Neural cell (in vitro differentiated cells): ENCODE results near the gene TNS3. TPM values are rescaled to one million over a fixed set of nuclear protein-coding genes. Genes with fewer than 3 reads are reported as not detected.

Experiments
- H2AFZ ChIP-seq: fragments of 200-600, 300-800 bp; sonication (generic), shearing (Covaris generic); 2 replicates; pipeline ENCODE4 v1.6.0; 2014; ENCODE audit warnings: low read depth, mild to moderate bottlenecking, antibody characterized with exemption, low read length, moderate library complexity
- H3F3A ChIP-seq: fragments of 200-600 bp; shearing (Covaris generic); 2 replicates; pipeline ENCODE4 v1.6.1; 2016; ENCODE audit warnings: mild to moderate bottlenecking, moderate library complexity, mixed read lengths, antibody characterized with exemption, low read length; ENCODE audit not compliant: insufficient read depth, poor library complexity, severe bottlenecking
- H3K27ac ChIP-seq: fragments of 200-600, 300-800 bp; sonication (generic), shearing (Covaris generic); 2 replicates; pipeline ENCODE4 v1.5.1; 2014; ENCODE audit warnings: mild to moderate bottlenecking, low read length, moderate library complexity
- H3K27me3 ChIP-seq: fragments of 300-800, 200-600 bp; sonication (generic), shearing (Covaris generic); 2 replicates; pipeline ENCODE4 v1.6.0; 2014; ENCODE audit warnings: mild to moderate bottlenecking, low read depth, low read length, moderate library complexity; ENCODE audit not compliant: insufficient read depth
- H3K36me3 ChIP-seq: fragments of 300-800, 200-600 bp; sonication (generic), shearing (Covaris generic); 2 replicates; pipeline ENCODE4 v1.5.1; 2014; ENCODE audit warnings: mild to moderate bottlenecking, antibody characterized with exemption, low read length, moderate library complexity; ENCODE audit not compliant: insufficient read depth
- H3K4me2 ChIP-seq: fragments of 300-800, 200-600 bp; sonication (generic), shearing (Covaris generic); 2 replicates; pipeline ENCODE4 v1.6.0; 2014; ENCODE audit warnings: mild to moderate bottlenecking, low read length
- H3K4me3 ChIP-seq: fragments of 300-800, 200-600 bp; sonication (generic), shearing (Covaris generic); 2 replicates; pipeline ENCODE4 v1.5.1; 2014; ENCODE audit warnings: mild to moderate bottlenecking, low read length, moderate library complexity
- H3K79me2 ChIP-seq: fragments of 200-600 bp; shearing (Covaris generic); replicated peaks from 2 replicates; pipeline ENCODE4 v1.6.0; 2014; ENCODE audit warnings: mild to moderate bottlenecking, low read length, moderate library complexity; ENCODE audit not compliant: insufficient read depth
- H3K9ac ChIP-seq: fragments of 300-800, 200-600 bp; sonication (generic), shearing (Covaris generic); 2 replicates; pipeline ENCODE4 v1.6.1; 2016; ENCODE audit warnings: mild to moderate bottlenecking, low read length, mixed read lengths
- H3K9me2 ChIP-seq: fragments of 200-600 bp; shearing (Covaris generic); 2 replicates; pipeline ENCODE4 v1.6.1; 2016; ENCODE audit warnings: mild to moderate bottlenecking, low read length, mixed read lengths; ENCODE audit not compliant: insufficient read depth
- H3K9me3 ChIP-seq: fragments of 200-600, 300-800 bp; sonication (generic), shearing (Covaris generic); 2 replicates; pipeline ENCODE4 v1.6.1; 2016; ENCODE audit warnings: mild to moderate bottlenecking, mixed run types, low read length, moderate library complexity, mixed read lengths
- H4K20me1 ChIP-seq: fragments of 200-600 bp; shearing (Covaris generic); 2 replicates; pipeline ENCODE4 v1.6.1; 2016; ENCODE audit warnings: mild to moderate bottlenecking, mixed run types; ENCODE audit not compliant: insufficient read depth
- EP300 ChIP-seq: fragments of 450-650 bp; conservative IDR thresholded peaks from 2 replicates; pipeline ENCODE4 v1.6.1; 2014; ENCODE audit warnings: antibody characterized with exemption, mild to moderate bottlenecking, moderate library complexity; ENCODE audit not compliant: poor library complexity, severe bottlenecking
- EZH2 ChIP-seq: fragments of 200-600, 300-800 bp; shearing (Covaris generic), sonication (generic); IDR thresholded peaks from 2 replicates; pipeline ENCODE4 v1.6.1; 2014; ENCODE audit warnings: antibody characterized with exemption, low read length, borderline replicate concordance, mild to moderate bottlenecking; ENCODE audit not compliant: insufficient read depth, poor library complexity, severe bottlenecking
- MXI1 ChIP-seq: fragments of 450-650 bp; conservative IDR thresholded peaks from 2 replicates; pipeline ENCODE4 v1.6.1; 2014; ENCODE audit warnings: antibody characterized with exemption, mild to moderate bottlenecking; ENCODE audit not compliant: poor library complexity, severe bottlenecking
- POLR2AphosphoS5 ChIP-seq: IDR thresholded peaks from 2 replicates; pipeline ENCODE4 v1.6.1; 2012
- RAD21 ChIP-seq: fragments of 450-650 bp; conservative IDR thresholded peaks from 2 replicates; pipeline ENCODE4 v1.6.1; 2014; ENCODE audit warnings: antibody characterized with exemption, mild to moderate bottlenecking, moderate library complexity
- SMC3 ChIP-seq: fragments of 450-650 bp; conservative IDR thresholded peaks from 2 replicates; pipeline ENCODE4 v1.6.1; 2014; ENCODE audit warnings: antibody characterized with exemption, mild to moderate bottlenecking, moderate library complexity; ENCODE audit not compliant: poor library complexity
- TAF1 ChIP-seq: IDR thresholded peaks from 2 replicates; pipeline ENCODE4 v1.6.1; 2012; ENCODE audit warnings: low read depth
- polyA plus RNA-seq: library from polyadenylated mRNA; depleted of rRNA; stranded (reverse); fragments of >200 nt; gene quantifications from 2 replicates; pipeline ENCODE4 v1.2.3, GENCODE V29; 2014
- TF ChIP-seq, protein P1 (sequence below): IDR thresholded peaks from 2 replicates; pipeline ENCODE4 v1.6.1; 2012; ENCODE audit warnings: borderline replicate concordance
- TF ChIP-seq, protein P2 (sequence below): fragments of 450-650 bp; IDR thresholded peaks from 2 replicates; pipeline ENCODE4 v1.5.1; 2014; ENCODE audit warnings: antibody characterized with exemption, mild to moderate bottlenecking, moderate library complexity; ENCODE audit not compliant: poor library complexity, severe bottlenecking

TNS3 gene
- polyA plus RNA-seq, 1 donor from 2014 or later, result 0.58 TPM

- H3K27me3 ChIP-seq, result no peaks in the 10 kb centered on the region
- no peak overlapping the region for H3K9ac ChIP-seq
- no peak overlapping the region for H2AFZ ChIP-seq
- H3K4me3 ChIP-seq, result no peak overlapping the region
- TF ChIP-seq TAF1, result no peak
- no peaks in the 10 kb centered on the region for H3K9me2 ChIP-seq
- H4K20me1 ChIP-seq, result no peaks in the 10 kb centered on the region
- no peaks in the 10 kb centered on the region for H3K36me3 ChIP-seq
- no peak overlapping the region for H3K27ac ChIP-seq
- no peak overlapping the region for H3K4me2 ChIP-seq
- no peaks in the 10 kb centered on the region for H3K9me3 ChIP-seq
- no peaks in the 10 kb centered on the region for H3K79me2 ChIP-seq
- H3F3A ChIP-seq, result no peaks in the 10 kb centered on the region
These were observed 266.9 kb downstream of the TNS3 start for GRCh38 chr7:47314728-47315607.

GRCh38 chr7:47314248-47314647 lies 267.7 kb downstream of the TNS3 start:
- Histone ChIP-seq H3K27ac (no peak overlapping the region), H3K4me2 (no peak overlapping the region), H3K9ac (no peak overlapping the region), H3K9me2 (no peaks in the 10 kb centered on the region), H3K9me3 (no peaks in the 10 kb centered on the region), H3K36me3 (no peaks in the 10 kb centered on the region), H3K27me3 (no peaks in the 10 kb centered on the region), H3F3A (no peaks in the 10 kb centered on the region), H3K4me3 (no peak overlapping the region), H4K20me1 (no peaks in the 10 kb centered on the region), H2AFZ (no peak overlapping the region), H3K79me2 (no peaks in the 10 kb centered on the region)
- no peak for TF ChIP-seq MXI1
- TF ChIP-seq, protein P1, sequence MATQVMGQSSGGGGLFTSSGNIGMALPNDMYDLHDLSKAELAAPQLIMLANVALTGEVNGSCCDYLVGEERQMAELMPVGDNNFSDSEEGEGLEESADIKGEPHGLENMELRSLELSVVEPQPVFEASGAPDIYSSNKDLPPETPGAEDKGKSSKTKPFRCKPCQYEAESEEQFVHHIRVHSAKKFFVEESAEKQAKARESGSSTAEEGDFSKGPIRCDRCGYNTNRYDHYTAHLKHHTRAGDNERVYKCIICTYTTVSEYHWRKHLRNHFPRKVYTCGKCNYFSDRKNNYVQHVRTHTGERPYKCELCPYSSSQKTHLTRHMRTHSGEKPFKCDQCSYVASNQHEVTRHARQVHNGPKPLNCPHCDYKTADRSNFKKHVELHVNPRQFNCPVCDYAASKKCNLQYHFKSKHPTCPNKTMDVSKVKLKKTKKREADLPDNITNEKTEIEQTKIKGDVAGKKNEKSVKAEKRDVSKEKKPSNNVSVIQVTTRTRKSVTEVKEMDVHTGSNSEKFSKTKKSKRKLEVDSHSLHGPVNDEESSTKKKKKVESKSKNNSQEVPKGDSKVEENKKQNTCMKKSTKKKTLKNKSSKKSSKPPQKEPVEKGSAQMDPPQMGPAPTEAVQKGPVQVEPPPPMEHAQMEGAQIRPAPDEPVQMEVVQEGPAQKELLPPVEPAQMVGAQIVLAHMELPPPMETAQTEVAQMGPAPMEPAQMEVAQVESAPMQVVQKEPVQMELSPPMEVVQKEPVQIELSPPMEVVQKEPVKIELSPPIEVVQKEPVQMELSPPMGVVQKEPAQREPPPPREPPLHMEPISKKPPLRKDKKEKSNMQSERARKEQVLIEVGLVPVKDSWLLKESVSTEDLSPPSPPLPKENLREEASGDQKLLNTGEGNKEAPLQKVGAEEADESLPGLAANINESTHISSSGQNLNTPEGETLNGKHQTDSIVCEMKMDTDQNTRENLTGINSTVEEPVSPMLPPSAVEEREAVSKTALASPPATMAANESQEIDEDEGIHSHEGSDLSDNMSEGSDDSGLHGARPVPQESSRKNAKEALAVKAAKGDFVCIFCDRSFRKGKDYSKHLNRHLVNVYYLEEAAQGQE, result no peak
- TF ChIP-seq TAF1, result no peak
- TF ChIP-seq, protein P2, sequence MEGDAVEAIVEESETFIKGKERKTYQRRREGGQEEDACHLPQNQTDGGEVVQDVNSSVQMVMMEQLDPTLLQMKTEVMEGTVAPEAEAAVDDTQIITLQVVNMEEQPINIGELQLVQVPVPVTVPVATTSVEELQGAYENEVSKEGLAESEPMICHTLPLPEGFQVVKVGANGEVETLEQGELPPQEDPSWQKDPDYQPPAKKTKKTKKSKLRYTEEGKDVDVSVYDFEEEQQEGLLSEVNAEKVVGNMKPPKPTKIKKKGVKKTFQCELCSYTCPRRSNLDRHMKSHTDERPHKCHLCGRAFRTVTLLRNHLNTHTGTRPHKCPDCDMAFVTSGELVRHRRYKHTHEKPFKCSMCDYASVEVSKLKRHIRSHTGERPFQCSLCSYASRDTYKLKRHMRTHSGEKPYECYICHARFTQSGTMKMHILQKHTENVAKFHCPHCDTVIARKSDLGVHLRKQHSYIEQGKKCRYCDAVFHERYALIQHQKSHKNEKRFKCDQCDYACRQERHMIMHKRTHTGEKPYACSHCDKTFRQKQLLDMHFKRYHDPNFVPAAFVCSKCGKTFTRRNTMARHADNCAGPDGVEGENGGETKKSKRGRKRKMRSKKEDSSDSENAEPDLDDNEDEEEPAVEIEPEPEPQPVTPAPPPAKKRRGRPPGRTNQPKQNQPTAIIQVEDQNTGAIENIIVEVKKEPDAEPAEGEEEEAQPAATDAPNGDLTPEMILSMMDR, result no peak
- no peak for TF ChIP-seq EZH2
- TF ChIP-seq RAD21, result no peak

DNA sequence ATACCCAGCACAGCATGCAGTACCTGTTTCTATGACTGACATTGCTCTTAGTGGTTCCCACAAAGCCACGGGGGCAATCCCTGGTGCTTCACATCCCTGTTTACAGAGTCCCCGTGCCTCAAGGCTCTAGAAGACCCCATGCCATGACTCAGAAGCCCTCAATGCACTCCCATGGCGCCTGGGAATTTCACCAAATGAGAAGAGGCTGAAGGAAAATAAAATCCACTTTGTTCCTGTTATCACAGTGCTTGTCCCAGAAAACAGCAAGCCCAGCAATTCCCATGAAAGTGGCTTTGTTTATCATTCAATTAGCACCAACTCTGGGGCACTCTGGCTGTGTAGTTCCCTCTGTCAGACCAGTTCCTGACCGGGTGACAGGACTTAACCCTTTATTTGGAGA lies 268.3 kb downstream of the TNS3 start:
- H3K9ac ChIP-seq, result no peak overlapping the region
- no peak overlapping the region for H3K4me3 ChIP-seq
- no peaks in the 10 kb centered on the region for H3F3A ChIP-seq
- H2AFZ ChIP-seq, result no peak overlapping the region
- no peak overlapping the region for H3K27ac ChIP-seq
- no peaks in the 10 kb centered on the region for H3K36me3 ChIP-seq
- no peaks in the 10 kb centered on the region for H4K20me1 ChIP-seq
- no peaks in the 10 kb centered on the region for H3K9me3 ChIP-seq
- H3K4me2 ChIP-seq, result no peak overlapping the region
- no peaks in the 10 kb centered on the region for H3K79me2 ChIP-seq
- H3K27me3 ChIP-seq, result no peaks in the 10 kb centered on the region
- TF ChIP-seq EP300 (no peak), SMC3 (no peak), RAD21 (no peak), MXI1 (no peak), EZH2 (no peak), POLR2AphosphoS5 (no peak), TAF1 (no peak)
- TF ChIP-seq, protein P1, result no peak
- TF ChIP-seq, protein P2, result no peak
- no peaks in the 10 kb centered on the region for H3K9me2 ChIP-seq
